Measurements from ENCODE around the gene GNPTAB.

GRCh38 chr12:101761350-101761749 is 69.4 kb downstream of the GNPTAB start:
- TF ChIP-seq ELF4 (CRISPR knock-in tag; IDR thresholded peaks at IDR 0.05; ENCODE audit: low read depth) (no peak), ATF6 (CRISPR knock-in tag; IDR thresholded peaks at IDR 0.05) (no peak), CTCF (IDR thresholded peaks at IDR 0.05) (no peak), GABPB1 (CRISPR knock-in tag; IDR thresholded peaks at IDR 0.05) (no peak)

All from WTC11 (cell line).